DND-41 (cell line): Measurements from ENCODE around the gene JAK2.

Experiments used
- EZH2 ChIP-seq: IDR thresholded peaks from 3 replicates; pipeline ENCODE4 v1.6.1; 2012; ENCODE audit warnings: borderline replicate concordance, low read depth, mild to moderate bottlenecking, moderate library complexity, low read length, inconsistent platforms; ENCODE audit not compliant: severe bottlenecking
- TF ChIP-seq, protein P1 (sequence below): IDR thresholded peaks from 2 replicates; pipeline ENCODE4 v1.5.1; 2012; ENCODE audit warnings: borderline replicate concordance, low read length, moderate library complexity, mild to moderate bottlenecking; ENCODE audit not compliant: poor library complexity, severe bottlenecking; ENCODE audit errors: extremely low read depth

DNA sequence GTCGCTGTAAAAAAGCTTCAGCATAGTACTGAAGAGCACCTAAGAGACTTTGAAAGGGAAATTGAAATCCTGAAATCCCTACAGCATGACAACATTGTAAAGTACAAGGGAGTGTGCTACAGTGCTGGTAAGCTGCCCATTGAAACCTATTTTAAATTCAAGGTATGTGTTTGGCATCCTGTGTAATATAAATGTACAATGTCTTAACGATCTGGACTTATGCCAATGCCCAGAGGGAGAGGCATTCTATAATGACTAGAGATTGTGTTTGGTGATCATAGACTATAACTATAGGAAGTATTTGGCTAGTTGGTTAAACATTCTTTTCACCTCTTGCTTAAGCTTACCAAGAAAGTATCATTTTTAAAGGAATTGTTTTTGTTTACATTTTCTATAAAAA lies 104.7 kb downstream of the JAK2 start:
- no peak for TF ChIP-seq EZH2
- TF ChIP-seq, protein P1, sequence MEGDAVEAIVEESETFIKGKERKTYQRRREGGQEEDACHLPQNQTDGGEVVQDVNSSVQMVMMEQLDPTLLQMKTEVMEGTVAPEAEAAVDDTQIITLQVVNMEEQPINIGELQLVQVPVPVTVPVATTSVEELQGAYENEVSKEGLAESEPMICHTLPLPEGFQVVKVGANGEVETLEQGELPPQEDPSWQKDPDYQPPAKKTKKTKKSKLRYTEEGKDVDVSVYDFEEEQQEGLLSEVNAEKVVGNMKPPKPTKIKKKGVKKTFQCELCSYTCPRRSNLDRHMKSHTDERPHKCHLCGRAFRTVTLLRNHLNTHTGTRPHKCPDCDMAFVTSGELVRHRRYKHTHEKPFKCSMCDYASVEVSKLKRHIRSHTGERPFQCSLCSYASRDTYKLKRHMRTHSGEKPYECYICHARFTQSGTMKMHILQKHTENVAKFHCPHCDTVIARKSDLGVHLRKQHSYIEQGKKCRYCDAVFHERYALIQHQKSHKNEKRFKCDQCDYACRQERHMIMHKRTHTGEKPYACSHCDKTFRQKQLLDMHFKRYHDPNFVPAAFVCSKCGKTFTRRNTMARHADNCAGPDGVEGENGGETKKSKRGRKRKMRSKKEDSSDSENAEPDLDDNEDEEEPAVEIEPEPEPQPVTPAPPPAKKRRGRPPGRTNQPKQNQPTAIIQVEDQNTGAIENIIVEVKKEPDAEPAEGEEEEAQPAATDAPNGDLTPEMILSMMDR, result no peak
